Fibroblast of lung (primary cell): ENCODE measurements around the gene COTL1. TPM values are rescaled to one million over a fixed set of nuclear protein-coding genes. Genes with fewer than 3 reads are reported as not detected.
"Not testable (repeated sequence)": the region's sequence is repeated elsewhere in the genome, so short reads cannot be mapped to it uniquely, and the experiment has no call there.

ENCODE experiments used
- DNase-seq, 2 donors: peaks; one replicate each; pipeline versions ENCODE4 v3.0.0 to v3.0.0-alpha.2; 2010; ENCODE audit warnings: low read depth in 2 of 2
- H2AFZ ChIP-seq: 2 replicates; pipeline ENCODE4 v1.5.1; 2012; ENCODE audit warnings: low read length, control low read depth, inconsistent platforms
- H3K27ac ChIP-seq: 2 replicates; pipeline ENCODE4 v1.5.1; 2011; ENCODE audit warnings: low read length, control low read depth; ENCODE audit not compliant: insufficient read depth
- H3K27me3 ChIP-seq: 2 replicates; pipeline ENCODE4 v1.5.1; 2011; ENCODE audit warnings: mild to moderate bottlenecking, low read length; ENCODE audit not compliant: control insufficient read depth, insufficient read depth
- H3K36me3 ChIP-seq: 2 replicates; pipeline ENCODE4 v1.5.1; 2011; ENCODE audit warnings: low read length; ENCODE audit not compliant: control insufficient read depth, insufficient read depth
- H3K4me1 ChIP-seq: 2 replicates; pipeline ENCODE4 v1.5.1; 2011; ENCODE audit warnings: low read length; ENCODE audit not compliant: control insufficient read depth, insufficient read depth; ENCODE audit errors: extremely low read depth
- H3K4me2 ChIP-seq: 2 replicates; pipeline ENCODE4 v1.5.1; 2011; ENCODE audit warnings: low read length, control low read depth; ENCODE audit not compliant: insufficient read depth; ENCODE audit errors: extremely low read depth
- H3K4me3 ChIP-seq, 4 experiments: fragments of 200-600 bp in 1 of 4; sonication (generic) in 1 of 4; replicated peaks in 1 of 4; 2 replicates each; pipeline ENCODE4 v1.5.1; 2011 to 2016; ENCODE audit warnings: low read length in 4 of 4, low read depth in 3 of 4, mild to moderate bottlenecking in 3 of 4, control low read depth in 2 of 4, inconsistent platforms in 1 of 4, mixed read lengths in 1 of 4; ENCODE audit not compliant: insufficient read depth in 1 of 4; ENCODE audit errors: control extremely low read depth in 1 of 4
- H3K79me2 ChIP-seq: 2 replicates; pipeline ENCODE4 v1.5.1; 2012; ENCODE audit warnings: mild to moderate bottlenecking, low read length, inconsistent platforms; ENCODE audit not compliant: control insufficient read depth, insufficient read depth
- H3K9ac ChIP-seq: 2 replicates; pipeline ENCODE4 v1.5.1; 2011; ENCODE audit warnings: mild to moderate bottlenecking, low read length, control low read depth; ENCODE audit not compliant: insufficient read depth
- H3K9me3 ChIP-seq: 2 replicates; pipeline ENCODE4 v1.5.1; 2012; ENCODE audit warnings: low read depth, low read length; ENCODE audit not compliant: control insufficient read depth, insufficient read depth
- H4K20me1 ChIP-seq: 2 replicates; pipeline ENCODE4 v1.5.1; 2011; ENCODE audit warnings: low read length; ENCODE audit not compliant: control insufficient read depth, insufficient read depth; ENCODE audit errors: extremely low read depth
- EZH2 ChIP-seq: IDR thresholded peaks from 2 replicates; pipeline ENCODE4 v1.5.1; 2012; ENCODE audit warnings: low read length, control low read depth, mild to moderate bottlenecking; ENCODE audit errors: missing control alignments
- polyA plus RNA-seq, 2 donors: library from polyadenylated mRNA; depleted of rRNA in 1 of 2; stranded (reverse) in 1 of 2; unstranded in 1 of 2; fragments of >200 nt; gene quantifications; 2 replicates each; pipeline ENCODE4 v1.2.1, GENCODE V29; 2011 to 2012; ENCODE audit warnings: missing spikeins in 1 of 2
- total RNA-seq: library from RNA; depleted of rRNA; stranded (reverse); fragments of >200 nt; gene quantifications from 2 replicates; pipeline ENCODE4 v1.2.1, GENCODE V29; 2014
- TF ChIP-seq, protein P1 (sequence below), 2 donors: IDR thresholded peaks in 1 of 2; conservative IDR thresholded peaks in 1 of 2; 1 replicate in 1 of 2; 2 replicates in 1 of 2; pipeline ENCODE4 v1.5.1; 2011 to 2012; ENCODE audit warnings: low read length in 2 of 2, control low read depth in 1 of 2, inconsistent platforms in 1 of 2, low read depth in 1 of 2, mild to moderate bottlenecking in 1 of 2

Gene COTL1
- total and polyA plus RNA-seq, 2 donors (not counting 1 experiment from before 2014, with no cell fraction given), result 103 to 192 TPM

DNA sequence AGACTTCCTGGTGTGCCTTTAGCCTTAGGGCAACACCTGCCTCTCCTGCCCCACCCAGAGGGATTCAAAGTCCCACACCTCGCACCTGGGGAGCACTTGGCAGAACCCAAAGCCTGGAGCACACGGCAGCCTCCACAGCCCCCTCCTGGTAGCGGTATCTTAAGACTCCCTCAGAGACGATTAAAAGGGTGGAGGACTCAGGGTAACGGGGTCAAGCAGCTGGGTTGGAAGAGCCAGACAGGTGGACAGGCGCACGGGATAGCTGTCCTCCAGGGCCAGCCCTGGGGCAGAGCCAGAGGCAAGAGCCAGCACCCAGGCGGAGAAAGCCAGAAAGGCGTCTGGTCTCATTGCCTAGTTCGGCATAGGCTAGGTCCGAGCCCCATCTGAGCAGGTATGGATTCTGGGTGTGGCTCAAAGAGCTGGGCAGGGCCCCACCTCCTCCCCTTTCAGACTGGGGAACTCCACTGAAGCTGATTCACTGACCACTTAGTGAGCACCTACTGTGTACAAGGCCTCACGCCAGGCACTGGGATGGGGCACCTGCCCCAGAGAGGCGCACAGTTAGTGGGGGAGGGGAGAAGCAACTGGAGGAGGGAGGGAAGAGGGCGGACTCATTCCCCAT lies 58.5 kb downstream of the COTL1 start:
- Histone ChIP-seq H3K9ac (no peak overlapping the region), H3K27ac (no peak overlapping the region), H3K9me3 (no peaks in the 10 kb centered on the region), H3K36me3 (peaks cover 3% of the 10 kb centered on the region), H4K20me1 (no peaks in the 10 kb centered on the region), H2AFZ (no peak overlapping the region), H3K4me3 (no peak overlapping the region), H3K79me2 (no peaks in the 10 kb centered on the region), H3K4me1 (no peaks in the 10 kb centered on the region), H3K27me3 (no peaks in the 10 kb centered on the region), H3K4me2 (no peak overlapping the region)
- TF ChIP-seq EZH2, result no peak
- TF ChIP-seq, protein P1, sequence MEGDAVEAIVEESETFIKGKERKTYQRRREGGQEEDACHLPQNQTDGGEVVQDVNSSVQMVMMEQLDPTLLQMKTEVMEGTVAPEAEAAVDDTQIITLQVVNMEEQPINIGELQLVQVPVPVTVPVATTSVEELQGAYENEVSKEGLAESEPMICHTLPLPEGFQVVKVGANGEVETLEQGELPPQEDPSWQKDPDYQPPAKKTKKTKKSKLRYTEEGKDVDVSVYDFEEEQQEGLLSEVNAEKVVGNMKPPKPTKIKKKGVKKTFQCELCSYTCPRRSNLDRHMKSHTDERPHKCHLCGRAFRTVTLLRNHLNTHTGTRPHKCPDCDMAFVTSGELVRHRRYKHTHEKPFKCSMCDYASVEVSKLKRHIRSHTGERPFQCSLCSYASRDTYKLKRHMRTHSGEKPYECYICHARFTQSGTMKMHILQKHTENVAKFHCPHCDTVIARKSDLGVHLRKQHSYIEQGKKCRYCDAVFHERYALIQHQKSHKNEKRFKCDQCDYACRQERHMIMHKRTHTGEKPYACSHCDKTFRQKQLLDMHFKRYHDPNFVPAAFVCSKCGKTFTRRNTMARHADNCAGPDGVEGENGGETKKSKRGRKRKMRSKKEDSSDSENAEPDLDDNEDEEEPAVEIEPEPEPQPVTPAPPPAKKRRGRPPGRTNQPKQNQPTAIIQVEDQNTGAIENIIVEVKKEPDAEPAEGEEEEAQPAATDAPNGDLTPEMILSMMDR (conservative IDR thresholded peaks at IDR 0.05 in 1 of 2, IDR thresholded peaks at IDR 0.05 in 1 of 2; ENCODE audit: low read depth in 1 of 2, low read length in 2 of 2), result no peak
- no peak for DNase-seq

DNA sequence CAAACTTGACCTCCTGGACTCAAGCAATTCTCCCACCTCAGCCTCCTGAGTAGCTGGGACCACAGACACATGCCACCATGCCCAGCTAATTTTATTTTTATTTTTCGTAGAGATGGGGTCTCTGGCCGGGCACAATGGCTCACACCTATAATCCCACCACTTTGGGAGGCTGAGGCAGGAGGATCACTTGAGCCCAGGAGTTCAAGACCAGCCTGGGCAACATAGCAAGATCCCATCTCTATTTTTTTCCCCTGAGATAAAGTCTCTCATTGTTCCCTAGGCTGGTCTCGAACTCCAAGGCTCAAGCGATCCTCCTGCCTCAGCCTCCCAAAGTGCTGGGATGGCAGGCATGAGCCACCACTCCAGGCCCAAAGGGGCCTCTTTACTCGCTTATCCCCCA lies 59.0 kb downstream of the COTL1 start:
- not testable (repeated sequence) for H3K36me3 ChIP-seq, H3K79me2 ChIP-seq, H3K4me1 ChIP-seq, H3K4me2 ChIP-seq, H2AFZ ChIP-seq, H3K9ac ChIP-seq, H3K27me3 ChIP-seq, H4K20me1 ChIP-seq, H3K27ac ChIP-seq, H3K4me3 ChIP-seq, DNase-seq, H3K9me3 ChIP-seq

DNA sequence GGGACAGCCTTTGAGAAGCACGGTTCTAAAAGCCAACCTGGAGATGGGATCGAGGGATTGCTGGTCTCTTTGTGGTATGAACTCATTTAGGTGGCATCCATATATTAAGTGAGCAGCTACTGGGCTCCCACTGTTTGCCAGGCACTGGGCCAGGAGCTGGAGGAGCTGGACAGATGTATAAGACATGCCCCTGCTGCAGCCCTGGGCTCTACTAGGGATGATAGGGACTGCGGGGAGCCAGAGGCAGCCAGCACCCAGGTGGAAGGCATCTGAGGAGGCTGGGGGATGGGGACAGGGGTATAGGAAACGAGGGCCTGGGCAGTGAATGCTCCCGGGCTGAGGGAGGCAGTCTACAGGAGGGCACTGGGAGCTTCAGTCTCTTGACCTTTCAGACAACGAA lies 60.4 kb downstream of the COTL1 start:
- Histone ChIP-seq H4K20me1 (no peaks in the 10 kb centered on the region), H3K27ac (no peak overlapping the region), H2AFZ (no peak overlapping the region), H3K4me3 (no peak overlapping the region), H3K36me3 (peaks cover 2% of the 10 kb centered on the region), H3K9ac (no peak overlapping the region), H3K4me2 (no peak overlapping the region), H3K4me1 (no peaks in the 10 kb centered on the region), H3K9me3 (no peaks in the 10 kb centered on the region), H3K27me3 (no peaks in the 10 kb centered on the region), H3K79me2 (no peaks in the 10 kb centered on the region)
- peak in 1 of 2 donors; percentile 65 for DNase-seq
- TF ChIP-seq EZH2, result no peak
- TF ChIP-seq, protein P1 (conservative IDR thresholded peaks at IDR 0.05 in 1 of 2, IDR thresholded peaks at IDR 0.05 in 1 of 2; ENCODE audit: low read depth in 1 of 2, low read length in 2 of 2), result no peak
